ES-I3 (cell line): ENCODE results near the gene ABCA2.

Experiments used
- H3K36me3 ChIP-seq: 2 replicates; pipeline ENCODE4 v1.6.1; 2013; ENCODE audit warnings: mild to moderate bottlenecking, low read length, control low read depth, moderate library complexity; ENCODE audit not compliant: insufficient read depth
- H3K4me1 ChIP-seq: 2 replicates; pipeline ENCODE4 v1.6.1; 2013; ENCODE audit warnings: mild to moderate bottlenecking, control low read depth, low read length; ENCODE audit not compliant: insufficient read depth
- H3K9ac ChIP-seq: 2 replicates; pipeline ENCODE4 v1.6.1; 2013; ENCODE audit warnings: low read depth, mild to moderate bottlenecking, low read length, moderate library complexity
- H3K9me3 ChIP-seq: 2 replicates; pipeline ENCODE4 v1.6.1; 2013; ENCODE audit warnings: mild to moderate bottlenecking, low read length, moderate library complexity; ENCODE audit not compliant: control insufficient read depth, insufficient read depth

Gene ABCA2

DNA sequence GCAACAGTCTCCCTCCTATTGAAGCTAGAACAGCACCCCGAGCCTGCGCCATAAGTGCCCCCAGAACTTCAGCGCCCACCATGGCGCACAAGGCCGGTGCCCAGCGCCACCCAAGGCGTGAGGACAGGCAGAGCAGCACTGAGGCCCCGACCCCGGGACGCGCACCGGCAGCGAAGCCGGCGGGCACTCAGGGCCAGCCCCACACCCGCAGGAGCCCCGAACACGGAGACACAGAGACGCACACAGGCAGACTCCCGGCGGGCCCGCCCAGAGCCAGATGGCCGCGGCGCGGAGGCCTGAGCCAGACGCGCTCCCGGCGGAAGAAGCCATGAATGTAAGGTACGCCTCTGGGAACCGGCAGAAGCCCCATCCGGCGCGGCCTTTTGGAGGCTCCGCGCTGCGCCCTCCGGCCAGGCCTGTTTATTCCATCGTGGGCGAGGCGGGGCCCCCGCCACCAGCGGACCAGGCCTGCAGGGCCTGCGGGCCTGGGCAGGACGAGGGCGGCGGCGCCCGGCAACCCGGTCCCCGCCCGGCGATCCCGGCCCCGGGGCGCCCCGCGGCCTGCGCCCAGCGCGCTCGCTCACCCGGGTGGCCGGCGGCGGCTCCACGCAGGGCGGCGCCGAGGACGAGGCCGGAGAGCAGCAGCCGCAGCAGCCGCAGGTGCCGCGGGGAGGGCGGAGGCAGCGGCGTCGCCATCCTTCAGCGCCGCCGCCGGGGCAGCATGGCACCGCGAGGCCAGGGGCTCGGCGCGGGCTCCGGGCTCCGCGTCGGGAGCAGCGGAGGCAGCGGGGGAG, 17.5 kb upstream of the ABCA2 start:
- no peaks in the 10 kb centered on the region for H3K36me3 ChIP-seq
- no peaks in the 10 kb centered on the region for H3K9me3 ChIP-seq
- no peaks in the 10 kb centered on the region; the same call in 1 of the 2 replicates for H3K4me1 ChIP-seq
- H3K9ac ChIP-seq, result peak overlapping the region; percentile 58

DNA sequence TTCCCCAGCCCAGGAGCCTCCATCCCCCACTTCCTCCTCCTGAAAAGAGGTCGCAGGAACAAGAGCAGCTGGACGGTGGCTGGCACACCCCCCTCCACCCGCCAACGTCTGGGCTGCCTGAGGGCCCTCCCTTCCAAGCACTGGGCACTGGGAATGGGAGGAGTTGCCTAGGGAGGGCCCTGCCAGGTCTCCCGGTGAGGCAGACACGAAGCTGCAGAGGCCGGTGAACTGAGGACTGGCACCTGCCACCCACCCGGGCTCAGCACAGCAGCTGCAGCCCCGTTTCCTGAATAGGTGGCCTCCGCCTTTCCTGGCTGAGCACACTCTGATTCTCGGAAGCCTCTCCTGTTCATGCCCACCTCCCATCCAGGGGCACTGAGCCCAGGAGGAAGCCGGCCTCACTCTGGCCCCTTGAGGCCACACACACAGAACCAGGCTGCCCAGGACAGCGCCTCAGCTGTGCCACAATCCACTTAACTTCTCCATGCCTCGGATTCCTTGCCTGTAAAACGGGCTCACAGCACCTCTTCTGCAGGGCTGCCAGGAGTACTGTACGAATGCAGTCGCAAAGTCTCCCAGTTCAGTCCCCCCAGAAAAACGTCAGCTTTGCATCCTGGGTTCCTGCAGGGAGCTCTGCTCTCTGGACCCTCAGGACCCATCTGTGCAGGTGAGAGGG, 16.6 kb upstream of the ABCA2 start:
- H3K9ac ChIP-seq, result peak overlapping the region; percentile 58; the same call in 1 of the 2 replicates
- H3K4me1 ChIP-seq, result no peaks in the 10 kb centered on the region; the same call in 1 of the 2 replicates
- H3K9me3 ChIP-seq, result no peaks in the 10 kb centered on the region

DNA sequence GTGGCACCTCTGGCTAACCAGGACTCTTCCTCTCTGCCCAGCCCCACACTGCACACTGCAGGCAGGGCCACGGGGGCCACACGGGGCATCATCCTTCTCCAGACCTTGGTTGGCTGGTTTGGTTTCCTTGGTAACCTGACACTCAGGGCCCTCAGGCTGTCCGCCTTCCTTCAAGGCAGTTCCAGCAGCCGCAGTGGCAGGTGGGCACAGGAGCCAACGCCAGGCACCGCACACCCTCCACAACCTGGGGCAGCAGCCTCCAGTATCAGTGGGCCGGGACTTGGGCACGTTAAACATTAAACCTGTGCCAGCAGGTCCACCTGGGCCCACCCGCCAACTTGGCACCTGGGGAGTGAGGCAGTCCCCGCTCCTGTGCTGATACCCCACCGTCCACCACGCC, 16.0 kb upstream of the ABCA2 start:
- Histone ChIP-seq H3K36me3 (no peaks in the 10 kb centered on the region), H3K4me1 (no peaks in the 10 kb centered on the region; the same call in 1 of the 2 replicates), H3K9me3 (no peaks in the 10 kb centered on the region), H3K9ac (no peak overlapping the region)

More for the DNA sequence above, 16.6 kb upstream of the ABCA2 start:
- H3K36me3 ChIP-seq, result no peaks in the 10 kb centered on the region

DNA sequence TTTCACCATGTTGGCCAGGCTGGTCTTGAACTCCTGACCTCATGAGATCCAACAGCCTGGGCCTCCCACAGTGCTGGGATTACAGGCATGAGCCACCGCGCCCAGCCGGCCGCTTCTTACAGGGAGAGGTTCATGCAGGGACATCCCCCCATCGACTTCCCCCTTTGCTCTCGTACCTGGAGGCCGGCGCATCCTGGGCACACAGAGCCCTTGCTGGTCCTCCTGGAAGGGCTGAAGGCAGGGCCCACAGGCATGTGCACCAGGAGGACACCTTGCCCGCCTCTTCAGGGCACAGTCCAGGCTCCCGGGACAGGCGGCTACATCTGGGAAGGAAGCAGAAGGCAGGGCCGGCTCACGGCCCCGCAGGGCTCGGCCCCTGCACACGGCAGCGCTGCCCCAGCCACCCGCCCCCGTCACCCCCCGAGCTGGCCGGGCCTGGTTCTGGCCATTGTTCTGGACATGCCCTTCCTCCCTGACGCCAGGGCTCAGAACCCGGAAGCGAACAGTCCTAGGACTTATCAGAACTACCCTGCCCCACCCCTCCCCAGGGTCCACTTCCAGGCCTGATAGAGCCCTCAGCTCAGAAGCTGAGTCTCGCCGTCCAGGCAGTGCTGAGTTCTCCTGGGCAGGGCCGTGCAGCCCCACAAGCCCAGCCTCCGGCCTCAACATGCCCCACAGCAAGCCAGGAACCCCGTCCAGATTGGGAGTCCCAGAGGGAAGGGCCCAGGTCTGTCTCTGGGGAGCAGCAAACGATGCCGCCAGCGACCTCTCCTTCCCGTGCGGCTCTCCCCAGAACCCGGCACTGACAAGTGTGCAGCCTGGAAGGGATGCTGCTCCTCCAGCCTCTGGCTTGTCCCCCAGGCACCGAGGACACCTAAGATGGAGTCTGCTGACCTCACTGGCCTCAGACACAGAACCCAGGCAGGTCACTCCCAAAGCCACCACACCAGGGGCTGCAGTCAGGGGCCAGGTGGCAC, 15.0 kb upstream of the ABCA2 start:
- H3K9ac ChIP-seq, result no peak overlapping the region
- H3K36me3 ChIP-seq, result no peaks in the 10 kb centered on the region
- H3K4me1 ChIP-seq, result no peaks in the 10 kb centered on the region; the same call in 1 of the 2 replicates
- no peaks in the 10 kb centered on the region for H3K9me3 ChIP-seq

DNA sequence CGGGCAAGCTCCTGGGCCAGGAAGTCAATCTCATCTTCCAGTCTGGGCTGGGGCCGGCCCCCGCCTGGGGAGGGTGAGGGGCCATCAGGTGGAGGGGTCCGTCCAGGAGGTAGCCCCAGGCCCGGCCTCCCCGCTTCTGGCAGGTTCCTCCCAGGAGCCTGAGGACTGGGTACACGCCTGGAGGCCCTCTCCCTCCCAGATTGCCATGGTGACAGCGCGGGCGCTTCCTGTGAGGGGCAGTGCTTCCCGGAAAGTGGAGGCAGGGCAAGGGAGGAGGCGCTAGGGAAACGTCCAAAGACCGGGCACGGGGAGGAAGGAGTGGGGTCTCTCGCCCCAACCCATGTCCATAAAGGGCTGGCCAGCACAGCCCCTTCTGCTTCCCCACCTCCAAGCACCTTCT, 13.1 kb upstream of the ABCA2 start:
- H3K9me3 ChIP-seq, result no peaks in the 10 kb centered on the region

DNA sequence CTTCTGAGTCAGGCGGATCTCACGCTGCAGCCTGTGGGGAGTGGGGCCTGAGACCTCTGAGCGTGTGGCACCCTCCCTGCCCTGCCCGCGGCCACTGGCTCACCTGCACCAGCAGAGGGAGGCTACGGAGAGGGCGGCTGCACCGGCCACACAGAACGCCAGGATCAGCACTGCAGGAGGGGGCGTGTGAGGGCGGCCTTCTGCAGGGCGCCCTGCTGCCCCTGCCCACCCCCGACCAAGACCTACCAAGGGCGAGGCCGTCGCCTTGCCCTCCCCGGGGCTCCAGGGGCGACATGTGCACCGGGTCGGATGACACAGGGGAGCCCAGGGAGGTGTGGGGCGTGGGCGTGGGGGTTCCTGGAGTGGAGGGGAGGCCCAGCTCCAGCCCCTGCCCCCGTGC, 12.5 kb upstream of the ABCA2 start:
- Histone ChIP-seq H3K9ac (no peak overlapping the region; the same call in 1 of the 2 replicates), H3K9me3 (no peaks in the 10 kb centered on the region), H3K36me3 (no peaks in the 10 kb centered on the region), H3K4me1 (no peaks in the 10 kb centered on the region; the same call in 1 of the 2 replicates)

More for the DNA sequence above, 13.1 kb upstream of the ABCA2 start:
- H3K36me3 ChIP-seq, result no peaks in the 10 kb centered on the region
- no peak overlapping the region; the same call in 1 of the 2 replicates for H3K9ac ChIP-seq
- H3K4me1 ChIP-seq, result no peaks in the 10 kb centered on the region; the same call in 1 of the 2 replicates

DNA sequence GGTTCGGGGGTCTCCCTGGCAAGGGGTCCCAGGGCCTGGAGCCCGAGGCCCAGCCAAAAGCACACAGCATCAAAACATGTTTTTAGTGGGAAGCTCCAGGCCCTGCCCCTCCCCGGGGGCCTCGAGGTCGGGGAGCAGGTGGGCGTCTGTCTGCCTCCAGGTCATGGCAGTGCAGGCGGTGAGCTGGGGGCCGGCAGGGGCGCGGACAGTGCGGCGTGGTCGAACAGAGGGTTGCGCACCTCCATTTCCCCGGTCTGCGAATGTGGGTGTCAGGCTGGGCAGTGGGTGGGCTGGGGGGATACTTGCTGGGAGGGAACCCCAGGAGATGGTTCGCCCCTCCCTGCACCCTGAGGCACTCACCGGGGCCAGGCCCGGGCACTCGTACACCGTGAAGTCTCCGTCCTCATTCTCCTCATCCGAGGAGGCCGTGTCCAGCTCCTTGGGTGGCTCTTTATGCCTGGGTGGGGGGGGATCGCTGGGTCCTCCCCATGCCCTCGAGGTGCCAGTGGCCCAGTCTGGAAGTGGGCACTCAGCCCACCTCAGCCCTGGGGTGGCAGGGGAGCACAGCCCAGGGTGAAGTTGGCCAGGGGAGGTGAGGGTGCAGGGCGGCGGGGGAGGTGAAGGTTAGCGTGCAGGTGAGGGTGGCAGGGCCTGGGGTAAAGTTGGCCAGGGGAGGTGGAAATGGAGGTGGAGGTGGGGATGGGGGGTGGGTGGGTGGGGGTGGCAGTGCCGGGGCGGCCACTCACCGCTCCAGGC, 11.8 kb upstream of the ABCA2 start:
- Histone ChIP-seq H3K9me3 (no peaks in the 10 kb centered on the region), H3K36me3 (no peaks in the 10 kb centered on the region), H3K9ac (no peak overlapping the region), H3K4me1 (no peaks in the 10 kb centered on the region; the same call in 1 of the 2 replicates)

DNA sequence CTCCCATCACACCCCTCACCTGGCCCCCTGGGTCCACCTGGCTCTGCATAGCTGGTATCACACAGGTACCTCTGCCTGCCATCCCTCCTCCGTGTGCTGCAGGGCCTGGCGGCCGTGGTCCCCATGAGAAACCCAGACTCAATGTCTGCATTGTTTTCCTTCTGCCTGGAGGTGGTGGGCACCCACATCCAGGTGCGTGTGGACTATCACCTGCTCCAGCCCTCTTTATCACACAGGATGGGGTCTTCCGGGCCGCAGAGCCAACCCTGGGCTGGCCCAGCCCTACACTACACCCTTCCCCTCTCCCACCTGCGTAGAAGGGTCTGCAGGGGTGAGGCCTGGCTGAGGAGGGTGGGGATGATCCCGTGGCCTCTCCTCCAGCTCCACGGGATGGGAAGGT, 10.9 kb upstream of the ABCA2 start:
- H3K9me3 ChIP-seq, result no peaks in the 10 kb centered on the region
- H3K9ac ChIP-seq, result no peak overlapping the region
- no peaks in the 10 kb centered on the region; the same call in 1 of the 2 replicates for H3K4me1 ChIP-seq
- no peaks in the 10 kb centered on the region for H3K36me3 ChIP-seq

DNA sequence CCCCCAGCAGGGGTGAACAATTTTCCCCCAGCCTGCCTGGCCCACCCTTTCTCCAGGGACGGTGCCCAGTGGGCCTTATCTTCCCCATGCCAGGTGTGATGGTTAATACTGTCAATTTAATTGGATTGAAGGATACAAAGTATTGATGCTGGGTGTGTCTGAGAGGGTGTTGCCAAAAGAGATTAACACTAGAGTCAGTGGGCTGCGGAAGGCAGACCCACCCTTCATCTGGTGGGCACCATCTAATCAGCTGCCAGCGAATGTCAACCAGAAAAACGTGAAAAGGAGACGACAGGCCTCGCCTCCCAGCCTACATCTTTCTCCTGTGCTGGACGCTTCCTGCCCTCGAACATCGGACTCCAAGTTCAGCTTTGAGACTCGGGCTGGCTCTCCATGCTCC, 9.4 kb upstream of the ABCA2 start:
- no peak overlapping the region for H3K9ac ChIP-seq

DNA sequence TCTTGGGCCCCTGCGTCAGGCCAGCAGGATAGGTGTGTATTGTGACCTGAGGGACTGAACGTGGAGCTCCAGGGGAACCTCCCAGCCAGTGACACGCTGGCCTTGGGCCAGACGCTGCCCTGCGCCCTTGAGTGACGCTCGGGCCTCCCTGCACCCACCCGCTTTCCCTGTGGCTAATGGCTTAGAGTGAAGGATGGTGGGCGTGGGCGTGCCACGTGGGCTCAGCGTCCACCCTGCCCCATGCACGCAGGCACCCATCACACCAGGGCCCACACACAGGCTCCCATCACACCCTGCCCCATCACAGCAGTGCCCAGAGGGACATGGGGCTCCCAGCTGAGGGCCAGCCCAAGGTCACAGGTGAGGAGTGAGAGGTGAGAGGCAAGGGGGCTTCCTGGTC, 9.0 kb upstream of the ABCA2 start:
- Histone ChIP-seq H3K9ac (no peak overlapping the region), H3K9me3 (no peaks in the 10 kb centered on the region), H3K36me3 (no peaks in the 10 kb centered on the region), H3K4me1 (no peaks in the 10 kb centered on the region; the same call in 1 of the 2 replicates)

More for the DNA sequence above, 9.4 kb upstream of the ABCA2 start:
- H3K36me3 ChIP-seq, result no peaks in the 10 kb centered on the region
- H3K4me1 ChIP-seq, result no peaks in the 10 kb centered on the region; the same call in 1 of the 2 replicates
- no peaks in the 10 kb centered on the region for H3K9me3 ChIP-seq

DNA sequence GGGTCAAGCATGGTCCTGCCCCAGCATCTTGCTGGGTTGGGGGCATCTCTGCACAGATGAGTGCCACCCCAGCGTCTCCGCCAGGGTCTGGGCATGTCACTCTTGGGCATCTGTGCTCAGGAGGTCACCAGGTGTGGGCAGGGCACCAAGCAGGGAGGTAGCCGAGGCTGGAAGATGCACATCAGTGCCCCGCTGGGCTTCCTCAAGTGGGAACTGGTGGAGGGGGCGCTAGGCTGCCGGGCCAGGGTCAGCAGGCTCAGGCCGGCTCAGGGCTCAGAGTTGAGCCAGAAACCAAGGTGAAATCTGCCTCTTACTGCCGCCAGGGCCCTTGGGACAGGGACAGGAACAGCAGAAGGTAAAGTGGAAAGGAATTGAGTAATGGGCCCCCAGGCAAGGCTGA, 7.9 kb upstream of the ABCA2 start:
- no peaks in the 10 kb centered on the region for H3K9me3 ChIP-seq
- no peak overlapping the region for H3K9ac ChIP-seq
- H3K36me3 ChIP-seq, result no peaks in the 10 kb centered on the region
- no peaks in the 10 kb centered on the region; the same call in 1 of the 2 replicates for H3K4me1 ChIP-seq

DNA sequence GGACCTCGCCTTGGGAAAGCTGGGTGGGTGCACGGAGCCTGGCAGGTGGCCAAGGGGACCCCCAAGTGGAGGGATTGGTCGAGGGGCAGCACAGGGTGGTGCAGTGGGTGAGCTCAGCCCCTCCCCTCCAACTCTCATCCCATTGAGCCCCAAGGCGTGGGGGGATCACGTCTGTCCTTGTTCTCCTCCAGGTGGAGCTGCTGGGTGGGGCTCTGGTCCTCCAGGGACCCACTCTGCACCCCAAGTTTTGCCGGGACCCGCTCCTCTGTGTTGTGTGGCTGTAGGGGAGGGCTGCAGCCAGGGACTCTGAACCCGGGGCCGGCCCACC, 7.4 kb upstream of the ABCA2 start:
- no peaks in the 10 kb centered on the region for H3K9me3 ChIP-seq
- H3K9ac ChIP-seq, result no peak overlapping the region
- no peaks in the 10 kb centered on the region for H3K4me1 ChIP-seq
- no peaks in the 10 kb centered on the region for H3K36me3 ChIP-seq

DNA sequence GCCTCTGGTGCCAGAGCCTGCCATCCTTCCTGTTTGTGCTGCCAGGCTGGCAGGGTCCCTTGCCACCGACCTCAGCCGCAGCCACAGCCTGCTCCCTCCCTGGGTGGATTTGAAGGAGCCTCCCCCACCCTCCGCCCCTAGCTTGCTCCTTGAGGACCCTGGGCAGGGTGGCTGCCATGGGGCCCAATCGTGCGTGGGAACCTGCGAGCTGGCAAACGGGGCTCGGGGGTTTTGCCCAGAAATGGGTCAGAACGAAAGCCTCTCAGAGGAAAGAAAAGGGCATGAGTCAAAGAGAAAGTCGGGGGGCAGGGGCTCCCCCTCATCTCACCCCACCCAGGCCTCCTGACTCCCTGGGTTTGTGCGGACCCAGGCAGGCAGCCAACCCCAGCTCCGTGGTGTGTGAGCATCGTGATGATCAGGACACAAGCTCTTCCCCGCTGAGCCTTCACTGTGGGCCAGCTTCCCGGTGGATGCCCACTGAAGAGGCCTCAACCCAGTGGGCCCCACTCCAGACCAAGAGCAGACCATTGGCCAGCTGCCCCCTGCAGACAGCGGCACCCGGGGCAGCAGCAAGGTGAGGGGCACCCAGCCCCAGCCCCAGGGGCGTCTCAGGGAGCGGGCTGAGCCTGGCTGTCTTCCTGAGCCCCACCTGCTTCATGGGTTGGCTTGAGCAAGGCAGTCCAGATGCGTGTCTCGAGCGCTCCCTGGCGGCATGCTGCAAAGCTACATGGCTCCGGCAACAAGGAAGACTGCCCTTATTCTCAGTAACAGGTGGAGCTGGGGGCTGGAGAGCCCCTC, 6.9 kb upstream of the ABCA2 start:
- Histone ChIP-seq H3K9ac (no peak overlapping the region), H3K4me1 (no peaks in the 10 kb centered on the region), H3K36me3 (no peaks in the 10 kb centered on the region), H3K9me3 (no peaks in the 10 kb centered on the region)
